WTC11 (cell line): ENCODE measurements around the gene TRAF2.

Source experiments
- FOXJ3 ChIP-seq: sonication (generic); formaldehyde crosslinking; IDR thresholded peaks from 2 replicates; pipeline ENCODE4 v1.9.0; 2021; ENCODE audit warnings: missing genetic modification reagents, mild to moderate bottlenecking, borderline replicate concordance
- GABPB1 ChIP-seq: sonication (generic); formaldehyde crosslinking; IDR thresholded peaks from 2 replicates; pipeline ENCODE4 v1.8.1; 2023; ENCODE audit warnings: mild to moderate bottlenecking, missing genetic modification reagents
- IRF2 ChIP-seq: sonication (generic); formaldehyde crosslinking; IDR thresholded peaks from 2 replicates; pipeline ENCODE4 v1.8.0; 2022; ENCODE audit warnings: low read depth, missing genetic modification reagents, borderline replicate concordance
- NR3C1 ChIP-seq: sonication (generic); formaldehyde crosslinking; conservative IDR thresholded peaks from 2 replicates; pipeline ENCODE4 v1.8.1; 2023; ENCODE audit warnings: low read depth, mild to moderate bottlenecking, missing genetic modification reagents
- RORB ChIP-seq: fragments of 250-450 bp; sonication (Bioruptor Pico); IDR thresholded peaks from 2 replicates; pipeline ENCODE4 v1.9.0; 2021; ENCODE audit warnings: mild to moderate bottlenecking
- ZBTB21 ChIP-seq: sonication (generic); formaldehyde crosslinking; IDR thresholded peaks from 2 replicates; pipeline ENCODE4 v1.8.1; 2023; ENCODE audit warnings: mild to moderate bottlenecking, missing genetic modification reagents, borderline replicate concordance
- TF ChIP-seq, protein P1 (sequence below): fragments of 200-600 bp; IDR thresholded peaks from 2 replicates; pipeline ENCODE4 v1.8.0; 2022; ENCODE audit warnings: antibody characterized with exemption
- TF ChIP-seq, protein P2 (sequence below): sonication (generic); formaldehyde crosslinking; conservative IDR thresholded peaks from 2 replicates; pipeline ENCODE4 v1.8.1; 2022; ENCODE audit warnings: mild to moderate bottlenecking, missing genetic modification reagents
- TF ChIP-seq, protein P3 (sequence below): sonication (generic); formaldehyde crosslinking; IDR thresholded peaks from 2 replicates; pipeline ENCODE4 v1.8.1; 2023; ENCODE audit warnings: mild to moderate bottlenecking, missing genetic modification reagents, moderate library complexity

DNA sequence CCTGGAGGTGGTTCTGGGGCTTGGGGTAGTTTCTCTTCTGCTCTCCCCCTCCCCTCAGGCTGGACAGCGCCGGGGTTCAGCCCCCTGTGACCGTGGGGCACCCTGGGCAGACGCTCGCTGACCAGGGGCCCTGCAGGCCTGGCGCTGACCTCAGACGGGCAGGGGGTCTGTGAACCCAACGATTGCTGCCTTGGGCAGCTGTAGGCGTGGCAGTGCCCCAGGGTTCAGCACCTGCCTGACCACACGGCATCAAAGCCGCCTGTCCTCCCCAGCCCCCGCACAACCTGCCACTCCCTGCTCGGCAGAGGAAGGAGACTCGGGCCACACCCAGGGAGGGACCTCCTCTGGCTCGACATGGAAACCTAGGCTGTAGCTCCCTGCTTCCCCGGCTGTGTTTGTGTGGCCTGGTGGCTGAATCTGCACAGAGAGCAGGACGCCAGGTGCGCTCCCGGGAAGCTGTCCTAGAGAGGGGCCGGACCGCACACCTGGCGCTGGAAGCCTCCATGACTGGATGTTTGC is 77.9 kb downstream of the TRAF2 start:
- TF ChIP-seq GABPB1 (CRISPR knock-in tag) (no peak), IRF2 (no peak), FOXJ3 (CRISPR knock-in tag) (no peak), RORB (CRISPR knock-in tag) (no peak), NR3C1 (CRISPR knock-in tag) (no peak), ZBTB21 (CRISPR knock-in tag) (no peak)
- TF ChIP-seq, protein P1, sequence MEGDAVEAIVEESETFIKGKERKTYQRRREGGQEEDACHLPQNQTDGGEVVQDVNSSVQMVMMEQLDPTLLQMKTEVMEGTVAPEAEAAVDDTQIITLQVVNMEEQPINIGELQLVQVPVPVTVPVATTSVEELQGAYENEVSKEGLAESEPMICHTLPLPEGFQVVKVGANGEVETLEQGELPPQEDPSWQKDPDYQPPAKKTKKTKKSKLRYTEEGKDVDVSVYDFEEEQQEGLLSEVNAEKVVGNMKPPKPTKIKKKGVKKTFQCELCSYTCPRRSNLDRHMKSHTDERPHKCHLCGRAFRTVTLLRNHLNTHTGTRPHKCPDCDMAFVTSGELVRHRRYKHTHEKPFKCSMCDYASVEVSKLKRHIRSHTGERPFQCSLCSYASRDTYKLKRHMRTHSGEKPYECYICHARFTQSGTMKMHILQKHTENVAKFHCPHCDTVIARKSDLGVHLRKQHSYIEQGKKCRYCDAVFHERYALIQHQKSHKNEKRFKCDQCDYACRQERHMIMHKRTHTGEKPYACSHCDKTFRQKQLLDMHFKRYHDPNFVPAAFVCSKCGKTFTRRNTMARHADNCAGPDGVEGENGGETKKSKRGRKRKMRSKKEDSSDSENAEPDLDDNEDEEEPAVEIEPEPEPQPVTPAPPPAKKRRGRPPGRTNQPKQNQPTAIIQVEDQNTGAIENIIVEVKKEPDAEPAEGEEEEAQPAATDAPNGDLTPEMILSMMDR = no peak
- TF ChIP-seq, protein P2, sequence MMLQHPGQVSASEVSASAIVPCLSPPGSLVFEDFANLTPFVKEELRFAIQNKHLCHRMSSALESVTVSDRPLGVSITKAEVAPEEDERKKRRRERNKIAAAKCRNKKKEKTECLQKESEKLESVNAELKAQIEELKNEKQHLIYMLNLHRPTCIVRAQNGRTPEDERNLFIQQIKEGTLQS (CRISPR knock-in tag) = no peak
- TF ChIP-seq, protein P3, sequence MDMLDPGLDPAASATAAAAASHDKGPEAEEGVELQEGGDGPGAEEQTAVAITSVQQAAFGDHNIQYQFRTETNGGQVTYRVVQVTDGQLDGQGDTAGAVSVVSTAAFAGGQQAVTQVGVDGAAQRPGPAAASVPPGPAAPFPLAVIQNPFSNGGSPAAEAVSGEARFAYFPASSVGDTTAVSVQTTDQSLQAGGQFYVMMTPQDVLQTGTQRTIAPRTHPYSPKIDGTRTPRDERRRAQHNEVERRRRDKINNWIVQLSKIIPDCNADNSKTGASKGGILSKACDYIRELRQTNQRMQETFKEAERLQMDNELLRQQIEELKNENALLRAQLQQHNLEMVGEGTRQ (CRISPR knock-in tag) = no peak
